Lower leg skin (tissue), 4 donors: ENCODE results near the gene RNF7. TPM values are rescaled to one million over a fixed set of nuclear protein-coding genes. Genes with fewer than 3 reads are reported as not detected.
"Not testable (repeated sequence)": the region's sequence is repeated elsewhere in the genome, so short reads cannot be mapped to it uniquely, and the experiment has no call there.

Experiments used
- DNase-seq, 2 donors: peaks; one replicate each; pipeline ENCODE4 v3.0.0-alpha.2; 2019; ENCODE audit warnings: low spot score in 2 of 2
- H3K4me3 ChIP-seq: fragments of 200-600 bp; sonication (generic); 2 replicates; pipeline ENCODE4 v1.5.1; 2017; ENCODE audit warnings: mild to moderate bottlenecking, low read depth; ENCODE audit not compliant: poor library complexity, severe bottlenecking
- CTCF ChIP-seq, 3 donors: fragments of 450-650 bp; IDR thresholded peaks; one replicate each; pipeline ENCODE4 v1.5.1; 2016; ENCODE audit warnings: antibody characterized with exemption in 3 of 3, mild to moderate bottlenecking in 3 of 3, moderate library complexity in 2 of 3
- POLR2A ChIP-seq, 2 donors: fragments of 450-650 bp; IDR thresholded peaks; one replicate each; pipeline ENCODE4 v1.6.1; 2016 to 2017; ENCODE audit warnings: antibody characterized with exemption in 2 of 2, mild to moderate bottlenecking in 1 of 2, moderate library complexity in 1 of 2
- WGBS, 2 donors: methylation state at CpG; one replicate each; pipeline ENCODE4 v1.1.5; 2018; 5-methylcytosine and 5-hydroxymethylcytosine counted together
- intact Hi-C: fragments of 100-400 bp; cut with DNase I; formaldehyde crosslinking; loops from one replicate; pipeline ENCODE4 v1.15.0; 2023; ENCODE audit warnings: low total_unique reads
- total RNA-seq, 4 donors: library from RNA; depleted of rRNA; stranded (reverse); fragments of >200 nt; gene quantifications; one replicate each; pipeline ENCODE4 v1.1.0, GENCODE V29; 2016

RNF7 gene
- total RNA-seq, 4 donors from 2014 or later = 75.6 to 117 (median 84.1) TPM

GRCh38 chr3:141746962-141747361, 8.9 kb downstream of the RNF7 start:
- DNase-seq = no peak
- H3K4me3 ChIP-seq = no peak overlapping the region
- intact Hi-C loops = no loop called here
- TF ChIP-seq POLR2A (IDR thresholded peaks at IDR 0.05) (no peak), CTCF (IDR thresholded peaks at IDR 0.05) (no peak)
- WGBS, 2 donors = 85 to 93% methylated on average over 4 of the region's 4 CpGs

GRCh38 chr3:141753399-141753798, 15.3 kb downstream of the RNF7 start:
- no peak for DNase-seq
- no peak overlapping the region for H3K4me3 ChIP-seq
- TF ChIP-seq POLR2A (IDR thresholded peaks at IDR 0.05) (no peak), CTCF (IDR thresholded peaks at IDR 0.05) (no peak)
- 96% methylated on average over 3 of the region's 3 CpGs for WGBS, 2 donors
- intact Hi-C loops = no loop called here

GRCh38 chr3:141754032-141754431, 15.9 kb downstream of the RNF7 start:
- WGBS, 2 donors = 79 to 88% methylated on average over 1 of the region's 1 CpG
- intact Hi-C loops = no loop called here
- DNase-seq = no peak
- TF ChIP-seq CTCF (IDR thresholded peaks at IDR 0.05) (no peak), POLR2A (IDR thresholded peaks at IDR 0.05) (no peak)
- no peak overlapping the region for H3K4me3 ChIP-seq

- 82 to 86% methylated on average over 13 to 17 of the region's 19 CpGs for WGBS, 2 donors
- DNase-seq, intact Hi-C loops, H3K4me3 ChIP-seq: not testable (repeated sequence)
These were observed 24.5 kb downstream of the RNF7 start for GRCh38 chr3:141762552-141762951.

GRCh38 chr3:141763088-141763750, 25.1 kb downstream of the RNF7 start, which contains the start of gene GRK7:
GRK7 (plus strand) TSS chr3:141763408; CDS start chr3:141778285, 14,877 bp downstream.
- 90 to 99% methylated on average over 9 of the region's 9 CpGs for WGBS, 2 donors
- intact Hi-C loops = no loop called here
- no peak for DNase-seq
- no peak within 1 kb of the TSS for H3K4me3 ChIP-seq
- no peak for TF ChIP-seq CTCF (IDR thresholded peaks at IDR 0.05)
- no peak for TF ChIP-seq POLR2A (IDR thresholded peaks at IDR 0.05)

GRCh38 chr3:141764045-141764444, 25.9 kb downstream of the RNF7 start:
- intact Hi-C loops = no loop called here
- TF ChIP-seq CTCF (IDR thresholded peaks at IDR 0.05) = no peak
- TF ChIP-seq POLR2A (IDR thresholded peaks at IDR 0.05) = no peak
- no peak for DNase-seq
- 98 to 99% methylated on average over 2 of the region's 2 CpGs for WGBS, 2 donors
- no peak overlapping the region for H3K4me3 ChIP-seq
